CD4-positive, alpha-beta T cell (primary cell): ENCODE data around the gene MYL10. TPM values are rescaled to one million over a fixed set of nuclear protein-coding genes. Genes with fewer than 3 reads are reported as not detected.

ENCODE experiments used
- ATAC-seq: fragments of 200-7000 bp; cut with Tn5 transposase; one replicate; pipeline ENCODE4 v1.10.0; 2022; ENCODE audit warnings: mild to moderate bottlenecking; ENCODE audit not compliant: poor library complexity
- CTCF ChIA-PET: fragments of 350-600 bp; sonication (Branson Sonifier 250); formaldehyde crosslinking; loops from one replicate; lab custom pipeline; 2021; ENCODE audit warnings: antibody characterized with exemption, inconsistent platforms; lab: Charles Lee
- POLR2A ChIA-PET: fragments of 350-600 bp; sonication (Branson Sonifier 250); formaldehyde crosslinking; loops from one replicate; lab custom pipeline; 2021; ENCODE audit warnings: antibody characterized with exemption, inconsistent platforms; lab: Charles Lee
- DNase-seq, 14 experiments: peaks; one replicate each; pipeline ENCODE4 v3.0.0-alpha.2; 2013 to 2020; ENCODE audit warnings: mixed read lengths in 2 of 14
- H3K27ac ChIP-seq, 2 donors: one replicate each; pipeline versions ENCODE4 v1.5.1 to v1.7.0; 2013; ENCODE audit warnings: low read length in 2 of 2, low read depth in 1 of 2, mild to moderate bottlenecking in 1 of 2
- H3K27me3 ChIP-seq, 2 experiments: 1 replicate in 1 of 2; 2 replicates in 1 of 2; pipeline versions ENCODE4 v1.6.1 to v1.7.0; 2013; ENCODE audit warnings: low read length in 2 of 2, control low read depth in 1 of 2, mild to moderate bottlenecking in 1 of 2, moderate library complexity in 1 of 2; ENCODE audit not compliant: insufficient read depth in 2 of 2, control insufficient read depth in 1 of 2
- H3K36me3 ChIP-seq: one replicate; pipeline ENCODE4 v1.6.1; 2013; ENCODE audit warnings: low read length, control low read depth; ENCODE audit not compliant: insufficient read depth
- H3K4me1 ChIP-seq: one replicate; pipeline ENCODE4 v1.6.1; 2013; ENCODE audit warnings: low read length, control low read depth; ENCODE audit not compliant: insufficient read depth
- H3K4me3 ChIP-seq: one replicate; pipeline ENCODE4 v1.5.1; 2013; ENCODE audit warnings: mild to moderate bottlenecking, low read length, moderate library complexity
- H3K9me3 ChIP-seq, 2 experiments: 1 replicate in 1 of 2; 2 replicates in 1 of 2; pipeline versions ENCODE4 v1.6.1 to v1.7.0; 2013; ENCODE audit warnings: low read length in 2 of 2, mild to moderate bottlenecking in 2 of 2, control low read depth in 1 of 2, moderate library complexity in 1 of 2; ENCODE audit not compliant: control insufficient read depth in 1 of 2, insufficient read depth in 1 of 2
- H3K27ac Mint-ChIP-seq: one replicate; pipeline ENCODE4 v1.8.0; 2020; ENCODE audit warnings: mixed read lengths
- H3K27me3 Mint-ChIP-seq: one replicate; pipeline ENCODE4 v1.8.0; 2021; ENCODE audit warnings: mixed read lengths
- H3K36me3 Mint-ChIP-seq: one replicate; pipeline ENCODE4 v1.8.0; 2021; ENCODE audit warnings: low read depth, mixed read lengths
- H3K4me1 Mint-ChIP-seq: one replicate; pipeline ENCODE4 v1.8.0; 2021; ENCODE audit warnings: low read depth, mixed read lengths
- H3K4me3 Mint-ChIP-seq: one replicate; pipeline ENCODE4 v1.8.0; 2020; ENCODE audit warnings: mild to moderate bottlenecking, mixed read lengths
- H3K9me3 Mint-ChIP-seq: one replicate; pipeline ENCODE4 v1.8.0; 2020; ENCODE audit warnings: mixed read lengths
- CTCF ChIP-seq: fragments of 200-600 bp; IDR thresholded peaks from one replicate; pipeline ENCODE4 v1.8.0; 2022; ENCODE audit warnings: antibody characterized with exemption, mild to moderate bottlenecking
- intact Hi-C, 2 experiments: fragments of 100-400 bp; cut with DNase I in 1 of 2; cut with micrococcal nuclease in 1 of 2; formaldehyde crosslinking; loops; one replicate each; pipeline versions ENCODE4 v1.15.1 to v1.9.0; 2023 to 2025; cut with DNase I, micrococcal nuclease
- total RNA-seq, 174 experiments: library from RNA in 2 of 174; stranded (reverse) in 2 of 174; gene quantifications; one replicate each; pipeline ENCODE4 v1.2.3 and lab custom pipeline; 2021 to 2026

Gene MYL10
- total RNA-seq, 2 experiments from 2014 or later: not detected

- H3K9me3 ChIP-seq: peaks cover 0 to 5% of the 10 kb centered on the region in 2 experiments
- H3K27ac ChIP-seq: no peak overlapping the region
- no peak for TF ChIP-seq CTCF
- Mint-ChIP-seq H3K4me3 (no peak overlapping the region), H3K9me3 (peaks cover 3% of the 10 kb centered on the region), H3K27ac (no peak overlapping the region), H3K36me3 (no peaks in the 10 kb centered on the region), H3K4me1 (no peaks in the 10 kb centered on the region), H3K27me3 (peaks cover 19% of the 10 kb centered on the region)
- ChIA-PET POLR2A (no interaction called here), CTCF (no interaction called here)
- no peak overlapping the region for H3K4me3 ChIP-seq
- peaks cover 0 to 6% of the 10 kb centered on the region in 2 experiments for H3K27me3 ChIP-seq
- H3K36me3 ChIP-seq: no peaks in the 10 kb centered on the region
- no peaks in the 10 kb centered on the region for H3K4me1 ChIP-seq
- intact Hi-C loops: no loop called here
- ATAC-seq (no peak), DNase-seq (no peak)
These were observed 50.5 kb downstream of the MYL10 start for GRCh38 chr7:101578552-101578951.

- Histone ChIP-seq H3K4me3 (no peak overlapping the region), H3K4me1 (no peaks in the 10 kb centered on the region), H3K27ac (no peak overlapping the region), H3K36me3 (no peaks in the 10 kb centered on the region), H3K9me3 (peaks cover 3 to 10% of the 10 kb centered on the region in 2 experiments), H3K27me3 (peaks cover 0 to 6% of the 10 kb centered on the region in 2 experiments)
- TF ChIP-seq CTCF: no peak
- H3K27ac Mint-ChIP-seq: no peak overlapping the region
- ATAC-seq (no peak), DNase-seq (no peak)
- ChIA-PET POLR2A (no interaction called here), CTCF (no interaction called here)
- intact Hi-C loops: no loop called here
- peaks cover 19% of the 10 kb centered on the region for H3K27me3 Mint-ChIP-seq
- peaks cover 10% of the 10 kb centered on the region for H3K9me3 Mint-ChIP-seq
- no peaks in the 10 kb centered on the region for H3K4me1 Mint-ChIP-seq
- H3K4me3 Mint-ChIP-seq: no peak overlapping the region
- H3K36me3 Mint-ChIP-seq: no peaks in the 10 kb centered on the region
These were observed 52.1 kb downstream of the MYL10 start for GRCh38 chr7:101576998-101577397.

GRCh38 chr7:101575721-101576120 is 53.4 kb downstream of the MYL10 start:
- Histone ChIP-seq H3K36me3 (no peaks in the 10 kb centered on the region), H3K27ac (no peak overlapping the region), H3K4me3 (no peak overlapping the region), H3K9me3 (peaks cover 3 to 10% of the 10 kb centered on the region in 2 experiments), H3K27me3 (peaks cover 0 to 6% of the 10 kb centered on the region in 2 experiments), H3K4me1 (no peaks in the 10 kb centered on the region)
- no peaks in the 10 kb centered on the region for H3K4me1 Mint-ChIP-seq
- H3K27me3 Mint-ChIP-seq: peaks cover 19% of the 10 kb centered on the region
- no peak overlapping the region for H3K27ac Mint-ChIP-seq
- CTCF ChIA-PET: no interaction called here
- no peaks in the 10 kb centered on the region for H3K36me3 Mint-ChIP-seq
- ATAC-seq (no peak), DNase-seq (no peak)
- no peak overlapping the region for H3K4me3 Mint-ChIP-seq
- H3K9me3 Mint-ChIP-seq: peaks cover 10% of the 10 kb centered on the region
- POLR2A ChIA-PET: no interaction called here
- intact Hi-C loops: no loop called here
- no peak for TF ChIP-seq CTCF
